NCI-H2029 treated with DMSO at 0.1 percent for 48 hours (cell line): ENCODE measurements around the gene GFM2.
"Not testable (repeated sequence)": the region's sequence is repeated elsewhere in the genome, so short reads cannot be mapped to it uniquely, and the experiment has no call there.

Experiments used
- DNase-seq: peaks from one replicate; lab custom pipeline; 2025; lab: John Stamatoyannopoulos, UW

Gene GFM2

GRCh38 chr5:74693191-74693590, 73.7 kb downstream of the GFM2 start:
- no peak for DNase-seq

GRCh38 chr5:74686962-74687751, 79.8 kb downstream of the GFM2 start:
- no peak for DNase-seq

- DNase-seq, result no peak
Observed at GRCh38 chr5:74685979-74686631, 80.8 kb downstream of the GFM2 start.

- DNase-seq, result peak; percentile 45
Observed at GRCh38 chr5:74684900-74685851, 81.7 kb downstream of the GFM2 start, which contains the start of gene HEXB. Gene HEXB, plus strand, starts transcription at chr5:74685233. Its CDS starts 28 bp downstream, at chr5:74685261.

GRCh38 chr5:74679966-74680365, 87.0 kb downstream of the GFM2 start:
- no peak for DNase-seq

GRCh38 chr5:74679300-74679699, 87.6 kb downstream of the GFM2 start:
- not testable (repeated sequence) for DNase-seq

- DNase-seq, result not testable (repeated sequence)
Observed at GRCh38 chr5:74678123-74678522, 88.8 kb downstream of the GFM2 start.

GRCh38 chr5:74676466-74676865, 90.5 kb downstream of the GFM2 start:
- not testable (repeated sequence) for DNase-seq

- no peak for DNase-seq
Observed at GRCh38 chr5:74673011-74673790, 93.7 kb downstream of the GFM2 start.

- no peak for DNase-seq
Observed at GRCh38 chr5:74672215-74672877, 94.6 kb downstream of the GFM2 start.
